HepG2 (cell line): ENCODE data around the gene KCNS1.

ENCODE experiments used
- MAX ChIP-seq: IDR thresholded peaks from 2 replicates; pipeline ENCODE4 v1.6.1; 2012; ENCODE audit warnings: inconsistent platforms
- MEIS1 ChIP-seq: sonication (generic); formaldehyde crosslinking; IDR thresholded peaks from 2 replicates; pipeline ENCODE4 v1.9.0; 2021; ENCODE audit warnings: mild to moderate bottlenecking, missing genetic modification reagents, moderate library complexity, borderline replicate concordance
- PBX2 ChIP-seq: IDR thresholded peaks from 2 replicates; pipeline ENCODE4 v1.6.1; 2016; ENCODE audit warnings: control low read depth
- PRMT3 ChIP-seq: sonication (generic); formaldehyde crosslinking; IDR thresholded peaks from 2 replicates; pipeline ENCODE4 v1.8.1; 2022; ENCODE audit warnings: low read depth, mild to moderate bottlenecking, moderate library complexity, missing genetic modification reagents, borderline replicate concordance
- ZNF414 ChIP-seq: sonication (generic); formaldehyde crosslinking; IDR thresholded peaks from 2 replicates; pipeline ENCODE4 v1.5.0; 2020; ENCODE audit warnings: missing genetic modification reagents

- no peak for TF ChIP-seq PBX2 (CRISPR knock-in tag)
- no peak for TF ChIP-seq ZNF414 (CRISPR knock-in tag)
- no peak for TF ChIP-seq MEIS1 (CRISPR knock-in tag)
- no peak for TF ChIP-seq MAX
- no peak for TF ChIP-seq PRMT3 (CRISPR knock-in tag)
Measured at GRCh38 chr20:45083127-45083526, 17.8 kb downstream of the KCNS1 start.
